Measurements from ENCODE around the gene PLOD2.

PLOD2 gene
- 0.54 to 6.5 (median 1.3) reads per million in 17 experiments for total RNA-seq

DNA sequence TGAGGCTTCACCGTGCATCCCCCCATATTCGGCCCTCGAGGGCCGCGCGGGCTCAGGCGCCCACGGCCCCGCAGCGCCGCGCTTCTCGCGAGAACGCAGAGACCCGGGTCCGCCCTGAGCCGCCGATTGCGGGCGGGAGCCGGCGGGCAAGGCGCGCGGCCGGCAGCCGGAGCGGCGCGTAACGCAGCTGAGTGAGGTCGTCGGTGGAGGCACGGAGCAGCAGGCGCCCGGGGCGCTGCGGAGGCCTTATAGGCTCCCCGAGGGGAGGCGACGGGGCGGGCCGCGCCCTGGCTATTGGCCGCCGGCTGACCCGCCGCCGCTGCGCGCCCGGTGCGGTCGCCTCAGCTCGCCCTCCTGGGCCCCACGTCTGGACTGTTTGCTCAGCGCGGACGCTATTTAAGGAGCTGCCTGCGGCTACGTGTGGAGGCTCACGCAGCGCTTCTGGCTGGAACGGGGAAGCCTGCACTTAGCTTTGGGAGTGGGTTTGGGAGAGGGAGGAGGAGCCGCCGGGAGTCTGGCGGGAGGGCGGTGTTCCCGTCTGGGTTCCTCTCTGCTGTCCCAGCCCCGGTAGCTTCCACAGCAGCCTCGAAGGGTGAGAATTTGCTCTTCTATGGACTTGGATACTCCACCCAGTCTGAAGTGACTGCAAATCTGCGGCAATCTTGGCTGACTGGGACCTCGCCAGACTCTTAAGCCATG, at the start of gene PLOD2:
PLOD2 (minus strand) TSS at position 221 of the 699 bp plus-strand sequence; CDS start at position 26, 195 bp downstream.
- DNase-seq, result peak; percentile 45 to 78 (median 59)

DNA sequence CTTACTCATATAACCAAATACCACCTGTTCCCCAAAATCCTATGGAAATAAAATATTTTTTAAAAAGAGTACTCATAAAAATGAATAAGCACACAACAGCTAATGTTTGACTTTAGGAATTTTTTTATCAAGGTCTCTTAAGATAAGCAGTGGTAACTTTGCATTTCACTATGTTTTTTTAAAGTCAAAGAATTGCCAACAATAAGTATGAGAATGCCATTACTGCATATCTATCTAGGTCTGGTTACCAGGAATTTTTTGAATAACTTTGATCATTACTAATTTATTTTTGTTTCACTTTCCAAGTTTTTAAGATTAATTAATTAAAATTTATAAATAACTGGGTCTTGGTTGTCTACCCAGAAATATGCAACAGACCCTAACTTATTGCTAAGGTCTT, 48.4 kb upstream of the PLOD2 start:
- no peak for DNase-seq

DNA sequence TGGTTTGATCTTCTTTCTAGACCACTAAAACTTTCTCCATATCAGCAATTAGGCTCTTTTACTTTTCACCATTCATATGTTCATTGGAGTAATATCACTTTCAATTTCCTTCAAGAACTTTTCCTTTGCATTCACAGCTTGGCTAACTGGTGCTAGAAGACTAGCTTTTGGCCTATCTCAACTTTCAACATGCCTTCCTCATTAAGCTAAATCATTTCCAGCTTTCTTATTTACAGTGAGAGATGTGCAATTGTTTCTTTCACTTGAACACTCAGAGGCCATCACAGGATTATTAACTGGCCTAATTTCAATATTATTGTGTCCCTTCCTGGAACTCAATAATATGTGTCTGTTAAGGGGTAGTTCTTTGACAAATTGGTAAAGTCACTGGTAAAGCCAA, 42.8 kb upstream of the PLOD2 start:
- DNase-seq, result no peak

DNA sequence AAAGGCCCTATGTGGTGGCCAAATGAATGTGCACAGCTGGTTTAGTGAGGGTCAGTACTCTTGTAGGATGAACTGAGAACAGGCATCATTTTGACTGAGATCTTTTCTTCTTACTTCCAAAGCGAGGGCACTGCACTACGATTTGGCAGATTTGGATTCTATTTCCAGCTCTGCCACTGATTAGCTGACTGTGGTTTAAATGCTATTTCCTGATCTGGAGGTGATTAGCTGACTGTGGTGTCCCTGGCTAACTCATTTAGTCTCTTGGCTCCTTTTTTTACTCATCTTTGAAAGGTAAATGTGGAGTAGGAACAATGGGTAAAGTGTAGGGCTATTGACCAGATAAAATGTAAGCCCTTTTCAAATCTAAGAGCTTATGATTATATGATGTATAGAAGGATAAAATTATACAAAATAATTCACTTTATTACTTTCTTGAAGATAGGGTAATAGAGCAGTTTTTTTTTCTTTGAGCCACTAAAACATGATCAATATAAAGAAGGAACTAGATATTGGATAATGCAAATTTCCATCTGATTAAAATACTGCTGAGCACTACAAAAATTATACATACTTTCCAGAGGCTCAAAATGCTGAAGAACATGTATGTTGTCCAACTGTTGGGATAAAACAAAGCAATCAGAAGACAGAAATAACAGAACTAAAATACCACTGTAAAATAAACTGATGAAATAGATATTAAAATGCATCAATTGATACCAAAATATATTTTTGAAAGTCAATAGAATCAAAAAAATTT, 39.7 kb upstream of the PLOD2 start:
- DNase-seq, result no peak

DNA sequence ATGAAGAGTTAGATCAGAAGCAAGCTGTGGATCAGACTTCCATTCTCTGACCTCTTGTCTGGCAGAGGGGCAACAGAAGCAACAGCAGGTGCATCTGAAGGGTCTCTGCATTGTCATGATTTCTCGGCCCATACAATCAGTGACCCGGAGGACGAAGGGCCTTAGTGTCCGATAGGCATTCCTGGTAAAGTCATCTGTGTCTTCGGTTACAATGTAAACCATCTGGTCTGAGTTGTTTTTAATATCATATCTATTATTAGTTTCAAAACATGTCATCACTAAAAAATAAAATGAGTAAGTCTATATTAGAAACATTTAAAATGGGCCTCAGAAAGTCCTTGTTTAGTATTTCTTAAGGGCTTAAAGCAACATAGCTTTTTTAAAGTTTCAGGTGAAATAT, 38.8 kb upstream of the PLOD2 start:
- no peak for DNase-seq

DNA sequence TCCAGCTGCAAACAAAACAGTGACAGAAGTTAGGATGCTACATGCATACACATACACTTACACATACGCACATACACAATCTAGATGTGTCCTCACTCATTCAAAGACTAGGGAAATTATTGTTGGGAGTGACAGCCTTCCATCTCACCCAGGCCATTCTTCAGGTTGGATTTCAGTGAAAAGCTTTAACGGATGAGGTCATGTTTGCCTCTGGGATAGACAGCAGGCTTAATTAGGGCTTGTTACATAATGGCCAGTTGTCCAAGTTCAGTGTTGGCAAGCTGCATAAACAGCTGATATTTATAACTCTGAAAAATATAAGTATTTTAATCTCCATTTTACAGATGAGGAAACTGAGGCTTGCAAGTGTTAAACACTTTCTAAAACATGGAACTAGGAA, 35.8 kb upstream of the PLOD2 start:
- DNase-seq, result no peak

DNA sequence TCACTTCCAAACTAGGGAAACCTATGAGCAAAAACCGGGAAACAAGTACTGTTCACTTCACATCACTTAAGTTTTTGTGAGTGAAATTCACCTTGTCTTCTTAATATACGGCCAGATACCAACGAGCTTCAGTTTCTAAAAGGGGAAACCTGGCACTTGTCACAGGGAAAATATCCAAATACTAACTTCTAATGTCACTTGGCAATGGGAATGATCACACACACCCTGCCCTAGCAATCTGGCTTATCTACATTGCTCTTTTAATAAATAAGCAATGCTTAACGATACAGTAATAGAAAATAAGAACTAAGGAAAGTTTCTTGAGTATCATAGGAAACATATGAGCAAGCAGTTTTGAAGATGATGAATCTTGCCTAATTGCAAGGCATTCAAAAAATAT, 34.6 kb upstream of the PLOD2 start:
- DNase-seq, result no peak

DNA sequence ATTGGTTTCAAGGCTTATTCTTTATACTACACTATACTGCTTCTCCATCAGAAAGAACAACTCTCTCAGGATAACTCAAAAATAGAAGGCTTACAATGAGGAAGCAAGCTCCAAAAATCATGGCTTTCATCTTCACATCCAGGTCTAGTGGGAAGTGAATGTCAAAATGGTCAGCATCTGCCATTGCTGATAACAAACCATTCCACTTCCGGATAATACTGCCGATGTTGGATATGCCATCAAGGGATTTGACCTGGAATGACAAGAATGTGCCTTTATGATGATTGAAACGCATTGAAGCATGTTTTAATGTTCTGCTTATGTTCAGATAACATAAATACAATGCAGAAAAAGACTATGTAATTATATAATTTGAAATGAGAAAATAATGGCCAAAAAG, 34.0 kb upstream of the PLOD2 start:
- DNase-seq, result no peak

DNA sequence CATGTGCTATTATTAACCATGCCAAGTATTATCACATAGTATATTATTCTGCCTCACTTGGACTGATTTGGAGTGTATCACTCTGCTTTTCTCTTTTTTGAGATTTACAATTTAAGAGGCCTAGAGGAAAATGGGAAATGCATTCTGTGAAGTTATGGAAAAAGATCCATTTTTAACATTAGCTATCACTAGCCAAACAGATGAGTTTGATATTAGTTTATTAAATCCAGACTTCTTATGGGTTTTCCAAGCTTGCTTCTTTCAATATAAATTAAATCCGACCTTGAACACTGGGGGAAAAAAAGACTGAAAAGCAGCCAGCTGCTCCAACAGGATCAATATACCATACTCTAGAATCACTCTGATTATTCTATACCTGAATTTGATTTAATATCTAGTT, 30.1 kb upstream of the PLOD2 start:
- DNase-seq, result no peak

DNA sequence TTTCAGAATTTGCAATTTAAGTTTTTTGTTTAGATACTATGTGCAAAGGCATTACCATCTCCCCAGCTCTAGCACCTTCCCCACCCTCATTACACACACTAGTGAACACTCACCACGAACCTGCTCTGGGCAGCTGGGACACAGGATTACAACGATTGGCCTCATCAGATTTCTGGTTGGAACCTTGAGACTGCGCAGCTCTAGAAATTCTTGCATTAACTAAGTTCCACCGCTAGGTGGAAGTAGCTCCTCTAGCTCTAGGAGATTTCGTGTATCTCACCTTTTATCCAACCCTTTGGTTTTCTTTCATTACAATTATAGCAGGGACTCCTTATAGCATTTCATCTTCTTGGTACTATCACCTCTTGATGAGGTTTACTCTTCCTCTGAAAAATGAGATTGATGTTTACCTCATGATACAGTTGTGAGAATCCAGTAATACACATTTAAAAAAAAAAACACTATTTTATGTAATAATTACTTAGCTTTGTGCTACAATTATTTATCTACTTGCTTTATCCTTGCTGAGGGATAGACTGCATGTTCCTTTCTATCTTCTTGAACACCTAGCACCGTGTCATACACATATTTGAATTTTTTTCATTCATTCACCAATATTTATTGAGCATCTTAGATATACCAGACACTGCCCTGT, 28.7 kb upstream of the PLOD2 start:
- DNase-seq, result peak; percentile 43 to 72 (median 63)

DNA sequence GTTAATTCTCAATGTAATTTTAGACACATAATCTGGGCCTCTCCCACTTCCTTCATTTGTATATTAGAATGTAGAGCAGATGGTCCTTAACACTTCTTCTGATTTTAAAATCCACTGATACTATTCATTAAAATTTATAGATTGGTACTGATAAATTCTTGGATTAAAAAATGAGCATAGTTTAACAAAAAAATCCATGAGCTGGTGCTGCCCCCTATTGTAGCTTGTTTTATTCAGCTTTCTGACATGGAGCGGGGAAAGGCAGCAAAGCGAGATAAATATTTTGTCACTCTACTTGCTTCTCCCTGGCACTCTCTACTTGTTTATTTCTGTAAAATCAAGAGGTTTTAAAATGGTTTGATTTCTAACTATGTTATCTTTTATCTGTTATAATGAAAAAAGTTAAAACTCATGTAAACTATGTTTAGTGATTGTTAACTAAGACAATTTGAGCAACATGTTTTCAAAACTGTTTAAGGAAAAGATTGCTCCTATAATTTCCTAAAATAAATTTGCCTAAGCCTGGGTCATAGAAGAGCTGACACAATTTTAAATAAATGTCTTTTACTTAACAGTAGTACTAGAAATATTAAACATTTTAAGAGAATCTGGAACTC, 26.5 kb upstream of the PLOD2 start:
- DNase-seq, result peak; percentile 14 to 28 (median 18)

DNA sequence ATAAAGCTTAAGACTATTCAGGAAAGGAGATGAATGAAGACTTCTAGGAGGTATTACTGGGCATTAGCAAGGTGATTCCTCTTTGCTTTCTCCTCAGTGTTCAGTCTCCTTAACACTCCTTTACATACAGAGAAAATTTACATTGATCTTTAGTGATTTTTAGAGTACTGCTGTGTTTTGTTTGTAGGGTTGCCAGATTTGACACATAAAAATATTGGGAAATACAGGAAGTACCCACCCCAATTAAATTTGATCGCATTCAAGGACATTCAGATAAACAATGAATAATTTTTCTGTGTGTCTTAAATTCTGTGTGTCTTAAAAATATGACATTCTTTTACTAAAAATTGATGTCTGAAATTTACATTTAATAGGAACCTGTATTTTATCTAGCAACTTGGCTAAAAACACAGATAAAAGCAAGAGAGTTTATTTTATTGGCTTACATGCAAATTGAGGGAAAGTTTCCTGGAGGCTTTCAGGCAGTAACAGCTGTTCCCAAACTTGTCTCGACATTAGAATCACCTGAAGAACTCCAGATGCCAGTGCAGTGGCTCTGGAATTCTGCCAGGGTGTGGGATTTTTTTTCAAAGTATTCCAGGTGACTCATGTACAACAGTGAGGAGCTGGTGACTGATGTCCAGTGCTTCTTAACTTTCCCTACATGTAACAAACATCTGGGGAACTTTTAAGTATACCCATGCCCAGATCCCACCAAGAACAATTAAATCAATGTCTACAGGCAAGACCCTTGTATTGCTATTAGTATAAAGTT, 23.4 kb upstream of the PLOD2 start:
- DNase-seq, result no peak

DNA sequence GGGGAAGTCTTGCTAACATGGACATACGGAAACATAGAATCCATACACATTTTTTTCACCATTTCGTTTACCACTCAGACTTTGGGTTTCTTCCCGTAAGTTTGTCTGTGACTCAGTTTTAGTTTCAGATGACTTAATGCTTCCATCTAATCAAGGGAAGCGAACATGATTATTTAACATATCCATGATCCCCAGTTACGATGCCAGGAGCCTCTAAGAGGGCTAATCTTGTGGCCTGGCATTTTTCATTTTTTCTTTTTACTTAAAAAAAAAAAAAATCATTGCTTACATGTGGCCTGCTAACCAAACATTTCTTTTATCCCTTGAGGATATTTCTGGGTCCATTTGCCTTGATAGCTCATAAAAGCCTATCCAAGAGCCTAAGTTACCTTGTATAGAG, 20.2 kb upstream of the PLOD2 start:
- DNase-seq, result no peak

DNA sequence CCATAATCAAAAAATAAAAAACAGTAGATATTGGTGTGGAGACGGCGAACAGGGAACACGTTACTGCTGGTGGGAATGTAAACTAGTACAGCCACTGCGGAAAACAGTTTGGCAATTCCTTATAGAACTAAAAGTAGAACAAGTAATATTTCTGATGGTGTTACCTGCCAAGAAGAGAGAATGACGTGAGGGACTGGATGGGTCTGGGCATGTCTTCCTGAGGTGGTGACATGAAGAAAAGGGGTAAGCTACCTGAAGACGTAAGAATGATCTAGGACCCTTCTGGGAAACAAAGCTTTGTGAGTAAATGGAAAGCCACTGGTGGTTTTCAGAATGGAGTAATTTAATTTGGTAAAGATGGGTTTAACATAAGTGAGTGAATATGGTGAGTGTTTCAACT, 19.4 kb upstream of the PLOD2 start:
- DNase-seq, result no peak

DNA sequence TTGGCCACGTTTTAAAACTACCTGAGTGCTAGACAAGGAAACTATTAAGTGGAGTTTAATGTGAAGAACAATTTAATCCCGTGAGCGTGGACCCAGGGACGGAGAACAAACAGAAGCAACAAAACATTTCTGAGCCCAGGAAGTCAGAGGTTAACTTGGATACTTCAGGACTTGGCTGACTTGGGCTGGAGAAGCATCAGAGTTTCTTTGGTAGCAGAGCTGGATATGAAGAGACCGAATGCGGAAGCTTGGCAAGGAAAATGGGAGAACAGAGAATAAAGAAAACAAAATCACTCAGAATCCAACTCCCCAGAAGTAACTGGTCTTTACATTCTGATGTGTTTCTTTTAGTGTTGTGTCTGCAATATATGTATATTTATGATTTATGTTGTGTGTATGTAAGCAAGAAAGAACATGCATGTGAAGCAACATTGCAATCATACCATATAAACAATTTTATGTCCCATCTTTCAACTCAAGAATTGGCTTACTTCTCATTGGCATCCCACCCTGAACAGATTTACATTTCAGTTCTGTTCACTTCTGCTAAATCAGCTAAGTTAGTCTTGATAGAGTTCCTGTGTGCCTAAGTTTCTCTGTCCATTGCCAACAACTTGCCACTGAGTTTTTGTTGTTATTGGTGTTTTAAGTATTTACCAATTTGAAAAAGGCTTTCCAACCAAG, 17.2 kb upstream of the PLOD2 start:
- no peak for DNase-seq

DNA sequence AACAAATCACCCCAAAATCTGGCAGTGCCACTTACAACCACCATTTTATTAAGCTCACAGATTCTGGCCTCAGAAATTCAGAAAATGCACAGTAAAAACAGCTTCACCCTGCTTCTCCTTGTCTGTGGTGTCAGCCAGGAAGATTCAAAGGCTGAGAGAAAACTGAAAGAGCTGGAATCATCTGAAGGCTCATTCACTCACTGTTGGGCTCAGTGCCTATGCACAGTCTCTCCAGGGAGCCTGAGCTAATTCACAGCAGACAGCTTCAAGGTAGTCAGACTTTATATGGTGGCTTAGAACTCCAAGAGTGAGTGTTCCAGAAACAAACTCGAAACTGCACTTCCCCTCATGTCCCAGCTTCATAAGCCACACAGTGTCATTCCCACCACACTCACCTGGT, 16.5 kb upstream of the PLOD2 start:
- no peak for DNase-seq

DNA sequence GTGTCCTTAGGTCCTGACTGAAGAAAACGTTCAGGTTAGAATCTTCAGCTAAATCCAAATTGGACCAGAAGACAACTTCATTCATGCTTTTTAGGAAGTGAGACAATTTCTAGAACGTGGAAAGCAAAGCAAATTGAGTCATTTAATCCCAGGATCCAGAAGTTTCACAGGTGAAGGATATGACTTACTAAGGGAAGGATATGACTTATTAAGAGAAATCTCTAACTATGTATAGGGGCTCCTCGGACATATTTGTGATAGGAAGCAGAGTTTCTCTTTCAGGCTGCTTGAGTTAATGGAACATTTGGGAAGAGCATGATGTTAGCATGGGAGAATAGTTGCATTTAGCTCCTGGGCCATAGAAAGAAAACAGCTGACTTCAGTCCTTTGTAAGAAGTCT, 16.1 kb upstream of the PLOD2 start:
- no peak for DNase-seq

DNA sequence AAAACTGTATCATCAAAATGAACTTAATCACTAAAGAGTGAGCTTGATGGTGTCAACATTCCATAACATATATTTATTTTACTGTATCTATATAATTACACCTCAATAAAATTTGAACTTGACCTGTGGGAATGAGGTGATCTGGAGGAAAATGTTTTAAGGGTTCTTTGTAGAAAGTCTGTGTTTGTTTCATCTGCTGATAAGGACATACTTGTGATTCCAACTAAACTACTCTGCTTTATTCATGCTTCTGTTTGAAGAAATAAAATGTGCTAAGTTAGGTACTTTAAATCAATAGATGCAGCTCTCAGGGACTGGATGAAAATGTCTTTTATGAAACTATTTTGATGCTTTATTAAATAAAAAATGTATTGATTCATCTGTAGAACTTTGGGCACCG, 11.6 kb upstream of the PLOD2 start:
- no peak for DNase-seq

DNA sequence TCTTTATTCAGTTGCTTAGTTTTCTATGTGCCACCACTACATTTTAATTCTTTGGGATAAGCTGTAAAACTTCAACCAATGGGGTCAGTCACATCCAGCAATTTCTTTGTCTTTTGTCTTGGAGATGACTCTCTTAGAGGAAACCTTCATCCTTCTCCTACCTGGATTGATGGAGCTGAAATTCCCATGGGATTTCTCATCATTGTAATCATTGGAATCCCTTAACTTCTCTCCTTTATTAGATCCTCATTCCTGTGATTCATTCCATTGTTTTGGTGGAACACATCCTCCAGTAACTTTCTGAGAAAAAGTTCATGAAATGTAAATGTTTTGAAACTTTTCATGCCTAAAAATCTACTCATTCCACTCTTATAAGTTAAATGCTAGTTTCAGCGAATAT, 9.6 kb upstream of the PLOD2 start:
- DNase-seq, result no peak

DNA sequence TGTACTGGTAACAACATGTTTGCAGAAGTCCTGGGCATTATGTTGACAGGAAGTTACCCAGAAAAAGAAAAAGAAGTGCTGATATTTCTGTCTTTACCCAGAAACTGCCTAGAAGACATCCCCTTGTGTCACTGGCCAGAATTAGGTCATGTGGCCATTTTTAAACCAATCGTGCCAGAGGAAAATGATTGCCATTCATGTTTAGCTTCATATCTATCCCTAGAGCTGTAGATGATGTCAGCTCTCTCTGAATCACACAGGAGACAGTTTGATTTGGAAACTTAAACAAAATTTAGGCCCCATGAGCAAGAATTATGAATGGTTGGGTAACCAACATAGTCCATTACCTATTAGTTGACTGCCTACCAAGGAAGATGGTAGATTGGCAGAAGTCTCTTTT, 8.9 kb upstream of the PLOD2 start:
- DNase-seq, result peak in 1 of 4 experiments; percentile 15

DNA sequence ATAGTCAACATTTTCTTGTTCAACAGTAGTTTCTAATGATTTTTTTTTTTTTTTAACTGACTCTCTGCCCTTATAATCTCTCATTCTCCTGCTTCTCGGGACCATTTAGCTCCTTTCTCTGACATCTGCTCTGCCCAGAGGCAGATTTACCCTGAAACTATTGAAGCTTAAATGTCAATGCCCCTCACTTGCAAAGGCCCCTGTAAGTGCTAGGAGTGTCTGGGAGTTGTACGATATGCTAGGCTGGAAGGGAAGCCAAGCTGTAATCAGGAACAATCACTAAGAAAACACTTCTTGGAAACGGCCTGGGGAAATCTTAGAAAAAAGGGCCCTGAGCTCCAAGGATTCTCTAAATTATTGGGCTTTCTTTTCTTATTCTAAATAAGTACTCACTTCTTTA, 5.8 kb upstream of the PLOD2 start:
- no peak for DNase-seq

DNA sequence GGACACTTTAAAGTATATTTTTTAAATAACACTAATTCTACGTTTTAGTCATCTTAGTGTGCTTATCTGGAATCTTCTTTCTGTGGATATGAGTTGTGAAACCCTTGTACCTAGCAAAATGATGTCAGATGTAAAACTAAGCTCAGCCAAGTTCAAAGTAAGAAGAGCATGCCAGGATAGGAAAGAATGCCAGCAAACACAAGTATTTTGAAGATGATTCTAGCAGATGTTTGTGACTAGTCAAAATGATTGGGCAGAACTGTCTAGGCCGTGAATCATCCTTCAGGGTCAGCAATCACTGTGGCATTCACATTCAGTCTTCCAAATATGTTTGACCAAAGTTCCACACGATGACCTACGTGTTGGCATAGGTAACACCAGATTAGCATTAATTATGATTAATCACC, 5.4 kb upstream of the PLOD2 start:
- no peak for DNase-seq
